ENCODE results near the gene JMJD4. TPM values are rescaled to one million over a fixed set of nuclear protein-coding genes. Genes with fewer than 3 reads are reported as not detected.

Gene JMJD4
- total and polyA plus RNA-seq, 9 of the 15 experiments (the other 6 are each of a cell fraction or from before 2014, with no cell fraction given) = 1.4 to 42.6 (median 29.2) TPM

DNA sequence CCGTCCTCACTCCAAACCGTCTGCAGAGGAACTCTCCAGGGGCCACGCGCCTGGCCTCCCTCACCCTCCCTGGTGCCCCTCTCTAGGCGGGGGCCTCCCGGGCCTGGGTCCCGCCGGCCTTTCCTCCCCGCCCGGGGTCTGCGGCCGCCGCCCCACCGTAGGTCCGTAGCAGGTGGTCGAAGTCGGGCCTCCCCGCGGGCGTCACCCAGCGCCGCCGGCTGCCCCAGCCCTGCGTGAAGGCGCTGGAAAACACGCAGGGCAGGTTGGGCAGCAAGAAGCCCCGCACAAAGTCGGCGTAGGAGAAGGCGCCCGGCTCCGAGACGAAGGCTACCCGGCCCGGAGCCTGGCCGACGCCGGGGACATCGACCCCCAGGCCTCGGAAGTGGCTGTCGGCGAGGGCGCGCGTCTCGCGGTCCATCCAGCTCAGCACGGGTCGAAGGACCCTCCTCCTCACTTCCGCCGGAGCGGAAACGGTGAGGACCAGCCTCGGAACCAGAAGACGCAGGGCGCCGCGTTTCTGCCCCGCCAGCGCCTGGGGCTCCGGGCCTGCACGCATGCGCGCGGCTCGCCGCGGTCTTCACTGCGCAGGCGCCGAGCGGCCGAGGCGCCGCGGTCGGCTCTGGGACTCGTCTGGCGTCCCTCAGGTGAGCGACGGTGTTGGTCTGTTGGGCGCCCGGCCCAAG is at the start of gene JMJD4, which contains the start of gene SNAP47 (continued):
- no peak for TF ChIP-seq SMAD2 (IDR thresholded peaks at IDR 0.05; ENCODE audit: low read depth, low read length)
- peak; percentile 42; the same call in 1 of the 2 replicates for TF ChIP-seq ATF1 (CRISPR knock-in tag; IDR thresholded peaks at IDR 0.05)
- peak; percentile 84 for TF ChIP-seq ATF1 (tag; IDR thresholded peaks at IDR 0.05)
- TF ChIP-seq ZNF174 (CRISPR knock-in tag; IDR thresholded peaks at IDR 0.05) = no peak
- peak; percentile 93 for TF ChIP-seq RBBP5 (IDR thresholded peaks at IDR 0.05; ENCODE audit: borderline replicate concordance, insufficient read depth, low read length, poor library complexity, severe bottlenecking)
- 0 out of 2 replicates have a peak, but pooled peaks have one; percentile 44 for TF ChIP-seq KDM2B (CRISPR knock-in tag; IDR thresholded peaks at IDR 0.05)
- TF ChIP-seq JUN (IDR thresholded peaks at IDR 0.05; ENCODE audit: borderline replicate concordance, low read depth, low read length) = peak; percentile 59; the same call in 1 of the 2 replicates
- TF ChIP-seq JUN (CRISPR knock-in tag; IDR thresholded peaks at IDR 0.05; ENCODE audit: borderline replicate concordance) = peak; percentile 88; the same call in 1 of the 2 replicates
- TF ChIP-seq SREBF1 (IDR thresholded peaks at IDR 0.05; ENCODE audit: borderline replicate concordance, low read depth, low read length) = 0 out of 2 replicates have a peak, but pooled peaks have one; percentile 54
- TF ChIP-seq, protein P1, sequence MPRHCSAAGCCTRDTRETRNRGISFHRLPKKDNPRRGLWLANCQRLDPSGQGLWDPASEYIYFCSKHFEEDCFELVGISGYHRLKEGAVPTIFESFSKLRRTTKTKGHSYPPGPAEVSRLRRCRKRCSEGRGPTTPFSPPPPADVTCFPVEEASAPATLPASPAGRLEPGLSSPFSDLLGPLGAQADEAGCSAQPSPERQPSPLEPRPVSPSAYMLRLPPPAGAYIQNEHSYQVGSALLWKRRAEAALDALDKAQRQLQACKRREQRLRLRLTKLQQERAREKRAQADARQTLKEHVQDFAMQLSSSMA (CRISPR knock-in tag; IDR thresholded peaks at IDR 0.05) = no peak; the same call in 1 of the 2 replicates
- TF ChIP-seq PCBP1 (IDR thresholded peaks at IDR 0.05; ENCODE audit: low read depth, low read length, poor library complexity, severe bottlenecking) = no peak
- TF ChIP-seq, protein P2, sequence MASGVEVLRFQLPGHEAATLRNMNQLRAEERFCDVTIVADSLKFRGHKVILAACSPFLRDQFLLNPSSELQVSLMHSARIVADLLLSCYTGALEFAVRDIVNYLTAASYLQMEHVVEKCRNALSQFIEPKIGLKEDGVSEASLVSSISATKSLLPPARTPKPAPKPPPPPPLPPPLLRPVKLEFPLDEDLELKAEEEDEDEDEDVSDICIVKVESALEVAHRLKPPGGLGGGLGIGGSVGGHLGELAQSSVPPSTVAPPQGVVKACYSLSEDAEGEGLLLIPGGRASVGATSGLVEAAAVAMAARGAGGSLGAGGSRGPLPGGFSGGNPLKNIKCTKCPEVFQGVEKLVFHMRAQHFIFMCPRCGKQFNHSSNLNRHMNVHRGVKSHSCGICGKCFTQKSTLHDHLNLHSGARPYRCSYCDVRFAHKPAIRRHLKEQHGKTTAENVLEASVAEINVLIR (CRISPR knock-in tag; IDR thresholded peaks at IDR 0.05) = 0 out of 2 replicates have a peak, but pooled peaks have one; percentile 41
- peak; percentile 93 for TF ChIP-seq ZBTB7A (IDR thresholded peaks at IDR 0.05; ENCODE audit: borderline replicate concordance, control insufficient read depth, low read depth, low read length)
- no peak for TF ChIP-seq PTTG1 (tag; IDR thresholded peaks at IDR 0.05; ENCODE audit: low read depth)
- TF ChIP-seq, protein P3, sequence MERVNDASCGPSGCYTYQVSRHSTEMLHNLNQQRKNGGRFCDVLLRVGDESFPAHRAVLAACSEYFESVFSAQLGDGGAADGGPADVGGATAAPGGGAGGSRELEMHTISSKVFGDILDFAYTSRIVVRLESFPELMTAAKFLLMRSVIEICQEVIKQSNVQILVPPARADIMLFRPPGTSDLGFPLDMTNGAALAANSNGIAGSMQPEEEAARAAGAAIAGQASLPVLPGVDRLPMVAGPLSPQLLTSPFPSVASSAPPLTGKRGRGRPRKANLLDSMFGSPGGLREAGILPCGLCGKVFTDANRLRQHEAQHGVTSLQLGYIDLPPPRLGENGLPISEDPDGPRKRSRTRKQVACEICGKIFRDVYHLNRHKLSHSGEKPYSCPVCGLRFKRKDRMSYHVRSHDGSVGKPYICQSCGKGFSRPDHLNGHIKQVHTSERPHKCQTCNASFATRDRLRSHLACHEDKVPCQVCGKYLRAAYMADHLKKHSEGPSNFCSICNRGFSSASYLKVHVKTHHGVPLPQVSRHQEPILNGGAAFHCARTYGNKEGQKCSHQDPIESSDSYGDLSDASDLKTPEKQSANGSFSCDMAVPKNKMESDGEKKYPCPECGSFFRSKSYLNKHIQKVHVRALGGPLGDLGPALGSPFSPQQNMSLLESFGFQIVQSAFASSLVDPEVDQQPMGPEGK (CRISPR knock-in tag; IDR thresholded peaks at IDR 0.05; ENCODE audit: borderline replicate concordance) = no peak
- peak; percentile 97 for TF ChIP-seq MTA3 (IDR thresholded peaks at IDR 0.05; ENCODE audit: borderline replicate concordance)
- peak; percentile 70 for TF ChIP-seq SOX6 (IDR thresholded peaks at IDR 0.05)
- TF ChIP-seq RBM15 (IDR thresholded peaks at IDR 0.05; ENCODE audit: insufficient read depth, low read length) = no peak
- TF ChIP-seq, protein P4, sequence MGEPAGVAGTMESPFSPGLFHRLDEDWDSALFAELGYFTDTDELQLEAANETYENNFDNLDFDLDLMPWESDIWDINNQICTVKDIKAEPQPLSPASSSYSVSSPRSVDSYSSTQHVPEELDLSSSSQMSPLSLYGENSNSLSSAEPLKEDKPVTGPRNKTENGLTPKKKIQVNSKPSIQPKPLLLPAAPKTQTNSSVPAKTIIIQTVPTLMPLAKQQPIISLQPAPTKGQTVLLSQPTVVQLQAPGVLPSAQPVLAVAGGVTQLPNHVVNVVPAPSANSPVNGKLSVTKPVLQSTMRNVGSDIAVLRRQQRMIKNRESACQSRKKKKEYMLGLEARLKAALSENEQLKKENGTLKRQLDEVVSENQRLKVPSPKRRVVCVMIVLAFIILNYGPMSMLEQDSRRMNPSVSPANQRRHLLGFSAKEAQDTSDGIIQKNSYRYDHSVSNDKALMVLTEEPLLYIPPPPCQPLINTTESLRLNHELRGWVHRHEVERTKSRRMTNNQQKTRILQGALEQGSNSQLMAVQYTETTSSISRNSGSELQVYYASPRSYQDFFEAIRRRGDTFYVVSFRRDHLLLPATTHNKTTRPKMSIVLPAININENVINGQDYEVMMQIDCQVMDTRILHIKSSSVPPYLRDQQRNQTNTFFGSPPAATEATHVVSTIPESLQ (CRISPR knock-in tag; IDR thresholded peaks at IDR 0.05) = peak; percentile 91; the same call in 1 of the 2 replicates
- TF ChIP-seq TFAM (CRISPR knock-in tag; conservative IDR thresholded peaks at IDR 0.05) = no peak
- TF ChIP-seq TARDBP (IDR thresholded peaks at IDR 0.05) = peak; percentile 93
